Memory B cell (primary cell): ENCODE data around the gene RET.

Source experiments
- ATAC-seq: fragments of 150-1000 bp; cut with Tn5 transposase; 2 replicates; pipeline ENCODE4 v1.10.0; 2021; ENCODE audit warnings: low read depth, mild to moderate bottlenecking, moderate library complexity
- DNase-seq, 2 donors: peaks; one replicate each; pipeline ENCODE4 v3.0.0; 2022; ENCODE audit warnings: low spot score in 2 of 2
- H3K27ac Mint-ChIP-seq: one replicate; pipeline ENCODE4 v1.8.0; 2022; ENCODE audit warnings: mild to moderate bottlenecking, moderate library complexity, mixed read lengths
- H3K27me3 Mint-ChIP-seq: one replicate; pipeline ENCODE4 v1.8.0; 2022; ENCODE audit warnings: mixed read lengths
- H3K36me3 Mint-ChIP-seq: one replicate; pipeline ENCODE4 v1.8.0; 2022; ENCODE audit warnings: mild to moderate bottlenecking, mixed read lengths
- H3K4me1 Mint-ChIP-seq: one replicate; pipeline ENCODE4 v1.8.0; 2022; ENCODE audit warnings: mixed read lengths
- H3K4me3 Mint-ChIP-seq: one replicate; pipeline ENCODE4 v1.8.0; 2022; ENCODE audit warnings: mild to moderate bottlenecking, moderate library complexity, mixed read lengths
- H3K9me3 Mint-ChIP-seq: one replicate; pipeline ENCODE4 v1.8.0; 2022; ENCODE audit warnings: mixed read lengths

RET gene

GRCh38 chr10:43109671-43110249 is 32.9 kb downstream of the RET start:
- Mint-ChIP-seq H3K27me3 (no peaks in the 10 kb centered on the region), H3K27ac (no peak overlapping the region), H3K4me1 (peaks cover 13% of the 10 kb centered on the region), H3K4me3 (no peak overlapping the region), H3K9me3 (no peaks in the 10 kb centered on the region), H3K36me3 (no peaks in the 10 kb centered on the region)
- DNase-seq (no peak), ATAC-seq (no peak)

- no peaks in the 10 kb centered on the region for H3K27me3 Mint-ChIP-seq
- no peak for DNase-seq
- no peak overlapping the region for H3K4me3 Mint-ChIP-seq
- peaks cover 12% of the 10 kb centered on the region for H3K4me1 Mint-ChIP-seq
- ATAC-seq, result no peak
- H3K36me3 Mint-ChIP-seq, result no peaks in the 10 kb centered on the region
- no peaks in the 10 kb centered on the region for H3K9me3 Mint-ChIP-seq
- H3K27ac Mint-ChIP-seq, result no peak overlapping the region
Observed at GRCh38 chr10:43110338-43111071, 33.6 kb downstream of the RET start.

- no peaks in the 10 kb centered on the region for H3K27me3 Mint-ChIP-seq
- no peak for DNase-seq
- H3K27ac Mint-ChIP-seq, result no peak overlapping the region
- no peaks in the 10 kb centered on the region for H3K36me3 Mint-ChIP-seq
- ATAC-seq, result no peak
- peaks cover 11% of the 10 kb centered on the region for H3K4me1 Mint-ChIP-seq
- H3K9me3 Mint-ChIP-seq, result no peaks in the 10 kb centered on the region
- no peak overlapping the region for H3K4me3 Mint-ChIP-seq
Observed at GRCh38 chr10:43111101-43111500, 34.2 kb downstream of the RET start.

- Mint-ChIP-seq H3K9me3 (no peaks in the 10 kb centered on the region), H3K27ac (no peak overlapping the region)
- no peak for ATAC-seq
Observed at GRCh38 chr10:43111921-43112607, 35.2 kb downstream of the RET start.

GRCh38 chr10:43112608-43112961 is 35.7 kb downstream of the RET start:
- H3K4me1 Mint-ChIP-seq, result peaks cover 2% of the 10 kb centered on the region
- H3K36me3 Mint-ChIP-seq, result no peaks in the 10 kb centered on the region
- H3K9me3 Mint-ChIP-seq, result no peaks in the 10 kb centered on the region
- H3K27me3 Mint-ChIP-seq, result no peaks in the 10 kb centered on the region
- ATAC-seq (no peak), DNase-seq (no peak)
- H3K4me3 Mint-ChIP-seq, result no peak overlapping the region
- H3K27ac Mint-ChIP-seq, result no peak overlapping the region

More at GRCh38 chr10:43111921-43112607, 35.2 kb downstream of the RET start:
- no peaks in the 10 kb centered on the region for H3K36me3 Mint-ChIP-seq
- no peak for DNase-seq
- H3K4me3 Mint-ChIP-seq, result no peak overlapping the region
- no peaks in the 10 kb centered on the region for H3K27me3 Mint-ChIP-seq
- peaks cover 1% of the 10 kb centered on the region for H3K4me1 Mint-ChIP-seq

GRCh38 chr10:43113201-43114087 is 36.6 kb downstream of the RET start:
- no peaks in the 10 kb centered on the region for H3K27me3 Mint-ChIP-seq
- DNase-seq, result no peak
- no peaks in the 10 kb centered on the region for H3K36me3 Mint-ChIP-seq
- H3K9me3 Mint-ChIP-seq, result no peaks in the 10 kb centered on the region
- H3K4me1 Mint-ChIP-seq, result peaks cover 2% of the 10 kb centered on the region
- H3K27ac Mint-ChIP-seq, result no peak overlapping the region
- no peak overlapping the region for H3K4me3 Mint-ChIP-seq
- no peak for ATAC-seq

- no peak overlapping the region for H3K4me3 Mint-ChIP-seq
- no peak for DNase-seq
Observed at GRCh38 chr10:43114088-43114742, 37.3 kb downstream of the RET start.

GRCh38 chr10:43114743-43115611 is 38.1 kb downstream of the RET start:
- Mint-ChIP-seq H3K36me3 (no peaks in the 10 kb centered on the region), H3K4me3 (no peak overlapping the region), H3K4me1 (peaks cover 6% of the 10 kb centered on the region), H3K9me3 (no peaks in the 10 kb centered on the region), H3K27ac (no peak overlapping the region), H3K27me3 (no peaks in the 10 kb centered on the region)
- DNase-seq (no peak), ATAC-seq (no peak)

More at GRCh38 chr10:43114088-43114742, 37.3 kb downstream of the RET start:
- Mint-ChIP-seq H3K9me3 (no peaks in the 10 kb centered on the region), H3K4me1 (peaks cover 4% of the 10 kb centered on the region), H3K27me3 (no peaks in the 10 kb centered on the region), H3K27ac (no peak overlapping the region), H3K36me3 (no peaks in the 10 kb centered on the region)
- no peak for ATAC-seq

GRCh38 chr10:43115881-43116595 is 39.2 kb downstream of the RET start:
- H3K9me3 Mint-ChIP-seq, result no peaks in the 10 kb centered on the region
- ATAC-seq (no peak), DNase-seq (no peak)
- H3K27me3 Mint-ChIP-seq, result no peaks in the 10 kb centered on the region
- no peak overlapping the region for H3K4me3 Mint-ChIP-seq
- H3K36me3 Mint-ChIP-seq, result no peaks in the 10 kb centered on the region
- H3K27ac Mint-ChIP-seq, result no peak overlapping the region
- peaks cover 12% of the 10 kb centered on the region for H3K4me1 Mint-ChIP-seq

GRCh38 chr10:43116596-43116995 is 39.7 kb downstream of the RET start:
- Mint-ChIP-seq H3K4me3 (no peak overlapping the region), H3K9me3 (no peaks in the 10 kb centered on the region), H3K4me1 (peaks cover 18% of the 10 kb centered on the region), H3K27ac (no peak overlapping the region), H3K36me3 (no peaks in the 10 kb centered on the region), H3K27me3 (no peaks in the 10 kb centered on the region)
- no peak for ATAC-seq
- DNase-seq, result no peak

- no peak overlapping the region for H3K4me3 Mint-ChIP-seq
- DNase-seq (no peak), ATAC-seq (no peak)
- peaks cover 22% of the 10 kb centered on the region for H3K4me1 Mint-ChIP-seq
- H3K27me3 Mint-ChIP-seq, result no peaks in the 10 kb centered on the region
- H3K27ac Mint-ChIP-seq, result peak overlapping the region; percentile 39
- H3K9me3 Mint-ChIP-seq, result no peaks in the 10 kb centered on the region
- H3K36me3 Mint-ChIP-seq, result no peaks in the 10 kb centered on the region
Observed at GRCh38 chr10:43117031-43117776, 40.3 kb downstream of the RET start.
